GM20431 (cell line): ENCODE results near the gene TM7SF2.
"Not testable (repeated sequence)": the region's sequence is repeated elsewhere in the genome, so short reads cannot be mapped to it uniquely, and the experiment has no call there.

ENCODE experiments used
- in situ Hi-C: fragments of 300-500 bp; cut with MseI, MboI; formaldehyde crosslinking; loops from one replicate; pipeline ENCODE4 v1.15.0; 2020; ENCODE audit warnings: low sequenced_read_pairs; ENCODE audit not compliant: unreplicated experiment

The TM7SF2 gene

DNA sequence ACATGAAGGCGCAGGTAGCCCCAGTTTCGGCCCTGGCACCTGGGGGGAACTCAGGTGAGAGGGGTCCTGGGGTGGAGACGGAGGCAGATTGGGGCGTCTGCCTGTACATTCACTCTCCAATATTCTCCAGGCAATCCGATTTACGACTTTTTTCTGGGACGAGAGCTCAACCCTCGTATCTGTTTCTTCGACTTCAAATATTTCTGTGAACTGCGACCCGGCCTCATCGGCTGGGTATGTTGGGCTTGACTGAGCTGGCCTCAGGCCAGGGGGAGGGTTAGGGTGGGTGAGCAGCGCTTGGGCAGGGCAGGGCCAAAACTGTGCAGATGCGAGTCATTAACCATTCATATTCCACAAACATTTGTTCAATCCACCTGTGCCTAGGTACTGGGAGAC lies 1.7 kb downstream of the TM7SF2 start:
- in situ Hi-C loops: no loop called here

DNA sequence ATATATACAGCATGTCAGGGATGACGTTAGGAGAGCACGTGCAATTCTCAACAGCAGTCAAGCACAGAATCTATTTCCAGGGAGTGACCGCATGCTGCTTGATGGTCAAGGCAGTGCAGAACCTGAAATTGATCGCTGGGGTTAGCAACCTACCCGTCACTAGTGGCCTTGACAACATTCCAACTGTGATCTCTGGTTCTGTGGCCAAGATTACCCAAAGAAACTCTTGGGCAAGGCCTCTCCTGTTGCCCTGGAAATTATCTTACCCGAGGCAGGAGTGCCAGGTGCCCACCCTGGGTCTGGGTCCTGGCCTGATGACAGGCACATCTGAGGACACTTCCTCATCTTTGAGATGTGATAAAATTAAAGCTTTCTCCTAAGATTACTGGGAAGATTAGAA lies 2.2 kb downstream of the TM7SF2 start:
- in situ Hi-C loops: no loop called here

DNA sequence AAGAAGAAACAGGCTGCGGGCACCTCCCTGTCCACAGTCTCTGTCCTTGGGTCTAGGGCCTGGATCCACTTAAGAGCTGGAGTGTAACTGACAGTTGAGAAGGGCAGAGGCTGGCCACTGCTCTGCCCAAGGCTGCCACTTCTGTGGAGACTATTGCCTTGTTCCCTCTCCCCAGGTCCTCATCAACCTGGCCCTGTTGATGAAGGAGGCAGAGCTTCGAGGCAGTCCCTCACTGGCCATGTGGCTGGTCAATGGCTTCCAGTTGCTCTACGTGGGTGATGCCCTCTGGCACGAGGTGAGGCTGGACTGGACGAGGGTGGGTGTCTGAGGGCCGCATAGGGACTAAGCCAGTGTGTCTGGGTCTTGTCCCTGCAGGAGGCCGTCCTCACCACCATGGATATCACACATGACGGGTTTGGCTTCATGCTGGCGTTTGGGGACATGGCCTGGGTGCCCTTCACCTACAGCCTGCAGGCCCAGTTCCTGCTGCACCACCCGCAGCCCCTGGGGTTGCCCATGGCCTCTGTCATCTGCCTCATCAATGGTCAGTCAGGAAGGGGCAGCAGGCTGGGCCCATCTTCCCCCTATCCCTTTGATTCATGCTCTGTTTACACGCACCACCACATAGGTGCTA lies 3.0 kb downstream of the TM7SF2 start:
- in situ Hi-C loops: no loop called here

DNA sequence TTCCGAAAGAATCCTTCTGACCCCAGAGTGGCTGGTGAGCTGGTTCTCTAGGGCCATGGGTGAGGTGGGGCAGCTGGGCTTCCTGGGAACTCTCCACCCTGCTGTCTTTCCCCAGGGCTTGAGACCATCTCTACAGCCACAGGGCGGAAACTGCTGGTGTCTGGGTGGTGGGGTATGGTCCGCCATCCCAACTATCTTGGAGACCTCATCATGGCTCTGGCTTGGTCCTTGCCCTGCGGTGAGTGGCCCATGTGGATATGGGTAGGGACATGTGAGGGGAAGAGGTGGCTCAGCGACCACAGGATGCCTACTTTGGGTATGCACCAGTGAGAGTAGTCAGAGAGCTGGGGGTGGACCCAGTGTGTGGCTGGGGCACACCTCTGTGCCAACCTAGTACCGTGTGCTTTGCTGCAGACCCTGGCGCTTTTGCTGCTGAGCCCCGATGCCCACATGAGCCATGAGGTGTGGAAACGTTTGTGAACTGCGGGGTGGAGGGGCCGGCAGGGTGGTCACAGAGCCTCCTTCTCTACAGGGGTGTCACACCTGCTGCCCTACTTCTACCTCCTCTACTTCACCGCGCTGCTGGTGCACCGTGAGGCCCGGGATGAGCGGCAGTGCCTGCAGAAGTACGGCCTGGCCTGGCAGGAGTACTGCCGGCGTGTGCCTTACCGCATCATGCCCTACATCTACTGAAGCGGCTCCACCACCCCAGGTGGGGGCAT lies 3.9 kb downstream of the TM7SF2 start:
- in situ Hi-C loops: no loop called here

DNA sequence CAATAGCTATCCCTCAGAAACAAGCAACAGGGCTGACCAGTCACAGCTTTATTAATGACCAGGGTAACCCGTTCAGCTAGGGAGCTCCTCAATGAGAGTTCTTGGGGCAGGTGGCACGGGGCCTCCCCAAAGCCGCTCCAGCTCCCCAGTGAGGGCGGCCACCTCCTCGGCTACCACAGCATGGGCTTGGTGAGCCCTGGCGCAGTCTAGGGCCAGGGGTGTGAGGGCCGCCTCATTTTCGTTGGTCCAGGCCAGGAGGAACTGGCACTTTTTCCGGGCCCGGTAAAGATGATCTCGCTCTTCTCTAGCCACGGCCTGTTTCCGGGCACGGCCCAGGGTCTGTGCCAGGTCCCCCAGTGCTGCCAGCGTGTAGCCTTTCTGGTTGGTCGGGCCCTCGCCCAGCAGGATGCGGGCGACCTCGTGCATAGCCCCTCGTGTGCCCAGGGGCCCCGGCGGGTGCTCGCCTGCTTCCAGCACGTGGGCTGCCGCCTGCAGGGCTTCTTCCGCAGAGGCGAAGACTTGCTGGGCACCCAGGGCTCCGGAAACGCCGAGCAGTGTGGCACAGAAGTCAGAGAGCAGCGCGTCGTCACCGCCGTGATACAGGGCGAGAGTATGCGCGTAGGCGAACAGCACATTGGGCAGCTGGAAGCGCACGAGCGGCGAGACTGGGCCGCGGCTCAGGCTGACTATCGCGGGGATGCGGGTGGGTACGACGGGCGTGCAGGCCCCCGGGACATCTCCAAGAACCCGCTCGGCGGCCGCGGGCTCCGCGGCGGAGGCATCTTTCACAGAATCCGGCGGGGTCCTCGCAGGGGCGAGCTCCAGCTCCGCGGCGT lies 4.9 kb downstream of the TM7SF2 start:
- in situ Hi-C loops: no loop called here

DNA sequence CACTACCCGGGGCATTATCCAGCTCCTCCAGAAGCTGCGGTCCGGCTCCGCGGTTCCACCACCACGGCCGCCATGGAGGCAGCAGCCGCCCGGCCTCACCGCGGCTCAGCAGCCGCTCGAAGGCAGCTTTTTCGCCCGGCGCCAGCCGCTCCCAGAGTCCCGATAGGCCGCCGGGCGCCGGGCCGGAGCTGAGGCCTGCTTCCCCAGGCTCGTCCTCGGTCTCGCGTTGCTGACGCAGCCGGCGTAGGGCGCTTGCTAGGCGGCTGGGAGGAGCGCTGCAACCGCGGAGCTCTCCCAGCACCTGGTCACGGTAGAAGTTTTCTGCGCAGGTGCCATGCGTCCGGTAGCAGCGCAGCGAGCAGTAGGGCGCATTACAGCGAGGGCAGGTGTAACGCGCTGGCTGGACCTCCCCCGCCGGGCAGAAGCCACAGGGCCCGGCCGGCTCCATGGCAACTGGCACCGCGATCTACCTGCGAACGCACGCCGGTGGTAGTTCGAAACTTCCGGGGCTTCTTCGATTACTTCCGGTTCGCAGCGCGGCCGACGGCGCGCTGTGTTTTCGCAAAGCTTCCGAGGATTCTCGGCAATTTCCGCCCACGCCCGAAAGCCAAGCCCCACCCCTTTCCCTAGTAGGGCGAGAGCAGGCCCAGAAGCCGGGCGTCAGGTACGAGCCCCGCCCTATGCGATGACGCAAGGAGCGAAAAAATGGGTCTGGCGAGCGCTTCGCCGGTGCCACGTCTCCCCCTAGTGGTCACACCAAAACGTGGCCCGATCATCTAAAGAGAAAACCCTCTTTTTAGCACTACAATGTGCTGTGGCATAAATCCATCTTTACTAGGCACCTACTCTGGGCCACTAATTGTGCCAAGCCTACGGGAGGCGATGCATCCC lies 5.8 kb downstream of the TM7SF2 start, which contains the start of gene ZNHIT2:
TSS of gene ZNHIT2 (minus strand) at position 496 of the 891 bp plus-strand sequence. CDS start at position 448, 48 bp downstream.
- in situ Hi-C loops: no loop called here

DNA sequence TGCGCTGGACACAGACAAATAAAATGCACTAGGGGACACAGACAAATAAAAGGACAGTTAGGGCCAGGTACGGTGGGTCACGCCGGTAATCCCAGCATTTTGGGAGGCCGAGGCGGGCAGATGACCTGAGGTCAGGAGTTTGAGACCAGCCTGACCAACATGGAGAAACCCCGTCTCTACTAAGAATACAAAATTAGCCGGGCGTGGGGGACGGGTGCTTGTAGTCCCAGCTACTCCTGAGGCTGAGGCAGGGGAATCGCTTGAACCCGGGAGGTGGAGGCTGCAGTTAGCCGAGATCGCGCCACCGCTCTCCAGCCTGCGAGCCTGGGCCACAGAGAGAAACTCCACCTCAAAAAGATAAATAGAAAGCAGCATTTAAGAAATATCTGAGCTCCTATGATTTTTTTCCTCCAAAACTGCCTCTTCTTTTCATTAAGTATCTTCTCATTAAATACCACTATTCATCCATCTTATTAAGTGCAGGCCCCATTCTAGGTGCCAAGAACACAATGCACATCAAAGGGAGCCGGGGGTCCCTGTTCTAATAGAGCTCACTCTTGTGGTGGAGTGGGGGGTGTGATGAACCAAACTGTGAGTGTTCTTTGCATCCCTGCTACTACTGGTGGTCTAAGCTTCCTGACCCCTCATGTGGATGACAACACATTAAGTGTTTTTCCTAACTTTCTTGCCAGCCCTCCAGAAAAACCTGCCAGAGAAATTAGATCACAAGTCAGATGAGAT lies 6.6 kb downstream of the TM7SF2 start:
- in situ Hi-C loops: no loop called here

DNA sequence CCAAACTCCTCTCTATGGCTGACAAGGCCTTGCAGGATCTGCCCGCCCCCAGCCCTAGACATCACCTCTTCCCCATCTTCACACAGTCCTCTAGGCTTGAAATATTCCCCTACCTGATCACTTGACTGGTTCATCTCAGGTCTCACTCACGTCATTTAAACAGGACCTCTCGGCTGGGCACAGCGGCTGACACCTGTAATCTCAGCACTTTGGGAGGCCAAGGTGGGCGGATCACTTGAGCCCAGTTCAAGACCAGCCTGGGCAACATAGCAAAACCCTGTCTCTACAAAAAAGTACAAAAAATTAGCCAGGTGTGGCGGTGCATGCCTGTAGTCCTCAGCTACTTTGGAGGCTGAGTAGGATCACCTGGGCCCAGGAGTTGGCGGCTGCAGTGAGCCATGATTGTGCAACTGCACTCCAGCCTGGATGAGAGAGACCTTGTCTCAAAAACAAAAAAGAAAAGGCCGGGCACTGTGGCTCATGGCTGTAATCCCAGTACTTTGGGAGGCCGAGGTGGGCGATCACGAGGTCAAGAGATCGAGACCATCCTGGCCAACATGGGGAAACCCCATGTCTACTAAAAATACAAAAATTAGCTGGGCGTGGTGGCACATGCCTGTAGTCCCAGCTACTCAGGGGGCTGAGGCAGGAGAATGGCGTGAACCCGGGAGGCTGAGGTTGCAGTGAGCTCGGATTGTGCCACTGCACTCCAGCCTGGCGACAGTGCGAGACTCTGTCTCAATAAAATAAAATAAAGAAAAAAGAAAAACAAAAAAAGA lies 7.4 kb downstream of the TM7SF2 start:
- in situ Hi-C loops: not testable (repeated sequence)

DNA sequence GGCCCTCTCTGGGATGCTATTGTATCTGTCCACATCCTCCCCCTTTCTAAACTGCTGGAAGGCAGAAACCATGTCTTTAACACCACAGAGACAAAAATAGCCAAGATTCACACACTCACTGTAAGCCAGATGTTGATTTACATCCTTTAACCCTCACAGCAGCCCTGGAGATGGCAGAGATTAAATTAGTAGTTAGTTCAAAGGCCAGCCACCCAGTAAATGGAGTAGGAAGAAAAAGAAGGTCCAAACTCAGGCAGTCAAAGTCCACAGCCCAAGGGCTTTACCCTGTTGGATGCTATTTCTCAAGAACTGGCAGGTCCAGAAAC lies 8.0 kb downstream of the TM7SF2 start:
- in situ Hi-C loops: no loop called here

DNA sequence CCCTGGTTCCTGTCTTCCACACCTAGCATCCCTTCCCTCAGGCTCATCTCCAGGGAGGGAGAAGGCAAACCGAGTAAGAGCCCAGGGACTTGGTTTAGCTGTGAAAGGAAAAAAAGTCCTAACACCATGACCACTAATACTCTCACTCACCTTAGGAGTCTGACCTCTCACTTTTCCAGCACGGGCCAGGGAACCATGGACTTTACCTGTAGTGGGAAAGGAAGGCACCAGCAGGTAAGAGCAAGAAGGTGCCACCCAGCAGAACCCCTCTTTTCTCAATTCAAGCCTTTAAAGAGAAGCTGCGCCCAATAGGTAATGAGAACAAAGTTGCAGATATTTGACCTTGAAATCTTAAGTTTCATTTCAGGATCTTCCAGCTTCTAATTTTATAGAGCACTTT lies 9.2 kb downstream of the TM7SF2 start:
- in situ Hi-C loops: no loop called here

DNA sequence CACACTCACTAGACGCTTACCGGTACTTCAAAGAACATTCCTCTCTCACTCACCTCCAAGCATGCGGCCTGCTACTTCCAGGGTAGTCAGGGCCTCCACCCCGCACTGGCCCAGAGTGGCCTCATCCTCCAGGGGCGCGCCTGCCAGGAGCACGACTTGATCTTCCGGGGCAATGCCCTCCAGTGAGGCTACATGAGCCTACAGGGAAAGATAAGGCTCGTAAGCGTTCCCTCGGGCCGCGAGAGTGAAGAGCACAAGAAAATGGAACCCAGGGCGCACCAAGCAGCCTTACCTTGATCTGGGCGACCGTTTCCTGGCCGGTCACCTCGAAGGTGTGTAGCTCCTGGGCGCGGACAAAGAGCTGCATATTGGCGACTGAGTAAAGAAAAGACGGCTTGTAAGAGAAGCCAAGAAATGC lies 9.8 kb downstream of the TM7SF2 start:
- in situ Hi-C loops: no loop called here

DNA sequence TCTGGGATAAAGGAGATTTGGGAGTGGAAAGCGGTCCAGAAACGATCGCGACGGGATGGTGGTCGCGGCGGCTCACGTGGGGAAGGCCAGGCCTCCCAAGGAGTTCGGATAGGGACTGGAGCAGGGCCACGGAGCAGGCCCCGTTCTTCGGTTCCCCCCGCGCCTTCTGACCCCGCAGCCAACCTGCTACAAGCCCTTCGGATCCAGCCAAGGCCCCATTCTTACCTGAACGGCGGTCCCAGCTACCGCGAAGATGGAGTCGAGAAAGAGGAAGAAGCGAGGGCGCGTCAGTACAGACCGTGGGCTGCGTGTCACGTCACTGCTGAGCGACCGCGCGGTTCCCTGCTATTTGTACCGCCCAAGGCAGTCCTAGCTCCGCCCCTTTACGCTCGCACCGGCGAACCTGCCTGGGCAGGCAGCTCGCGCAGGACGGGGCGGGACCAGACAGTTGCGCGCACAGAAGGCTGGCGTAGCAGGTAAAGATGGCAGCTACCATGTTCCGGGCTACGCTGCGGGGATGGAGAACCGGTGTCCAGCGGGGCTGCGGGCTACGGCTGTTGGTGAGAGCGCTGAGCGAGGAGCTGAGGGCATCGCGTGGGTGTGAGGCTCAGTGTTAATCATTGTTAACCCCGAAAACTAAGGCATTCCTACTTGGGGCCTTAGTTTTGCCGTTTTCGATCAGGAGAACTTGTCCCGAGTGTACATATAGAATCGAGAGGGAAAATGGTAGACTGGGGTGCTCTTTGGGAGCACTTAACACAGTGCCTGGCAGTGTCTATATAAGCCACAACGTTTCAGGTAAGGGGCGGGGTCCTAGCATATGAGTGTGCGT lies 10.4 kb downstream of the TM7SF2 start, which contains the start of the genes FAU and MRPL49:
TSS of gene FAU (minus strand) at position 270 of the 832 bp plus-strand sequence. CDS start 321 bp downstream, outside the sequence.
TSS of gene MRPL49 (plus strand) at position 457 of the 832 bp plus-strand sequence. CDS start at position 483, 26 bp downstream.
- in situ Hi-C loops: no loop called here

DNA sequence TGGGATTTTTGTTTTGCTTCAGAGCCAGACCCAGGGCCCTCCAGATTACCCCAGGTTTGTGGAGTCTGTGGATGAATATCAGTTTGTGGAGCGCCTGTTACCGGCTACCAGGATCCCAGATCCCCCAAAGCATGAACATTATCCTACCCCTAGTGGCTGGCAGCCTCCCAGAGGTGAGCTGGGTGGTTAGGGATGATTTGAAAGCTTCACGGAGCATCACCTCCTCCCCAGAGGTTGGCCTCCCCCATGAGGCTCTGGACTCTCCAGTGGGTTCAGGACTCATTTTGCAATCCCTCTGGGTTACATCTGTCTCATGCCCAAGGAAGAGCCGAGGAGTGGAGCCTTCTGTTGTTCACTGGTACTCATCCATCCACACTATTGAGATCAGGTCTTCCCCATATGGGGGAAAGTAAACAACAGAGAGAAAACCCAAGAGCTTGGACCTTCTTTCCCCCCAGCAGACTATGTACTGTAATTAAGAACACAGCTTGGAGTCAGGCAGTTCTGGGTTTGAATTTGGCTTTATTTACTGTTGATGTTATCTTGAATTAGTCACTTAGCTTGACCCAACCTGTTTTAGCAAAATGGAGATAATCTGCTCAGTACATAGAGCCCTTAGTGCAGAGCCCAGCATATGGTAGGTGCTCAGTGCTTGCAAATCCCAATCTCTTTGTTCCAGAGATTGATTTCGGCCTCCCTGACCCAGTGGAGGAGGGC lies 13.0 kb downstream of the TM7SF2 start:
- in situ Hi-C loops: no loop called here

DNA sequence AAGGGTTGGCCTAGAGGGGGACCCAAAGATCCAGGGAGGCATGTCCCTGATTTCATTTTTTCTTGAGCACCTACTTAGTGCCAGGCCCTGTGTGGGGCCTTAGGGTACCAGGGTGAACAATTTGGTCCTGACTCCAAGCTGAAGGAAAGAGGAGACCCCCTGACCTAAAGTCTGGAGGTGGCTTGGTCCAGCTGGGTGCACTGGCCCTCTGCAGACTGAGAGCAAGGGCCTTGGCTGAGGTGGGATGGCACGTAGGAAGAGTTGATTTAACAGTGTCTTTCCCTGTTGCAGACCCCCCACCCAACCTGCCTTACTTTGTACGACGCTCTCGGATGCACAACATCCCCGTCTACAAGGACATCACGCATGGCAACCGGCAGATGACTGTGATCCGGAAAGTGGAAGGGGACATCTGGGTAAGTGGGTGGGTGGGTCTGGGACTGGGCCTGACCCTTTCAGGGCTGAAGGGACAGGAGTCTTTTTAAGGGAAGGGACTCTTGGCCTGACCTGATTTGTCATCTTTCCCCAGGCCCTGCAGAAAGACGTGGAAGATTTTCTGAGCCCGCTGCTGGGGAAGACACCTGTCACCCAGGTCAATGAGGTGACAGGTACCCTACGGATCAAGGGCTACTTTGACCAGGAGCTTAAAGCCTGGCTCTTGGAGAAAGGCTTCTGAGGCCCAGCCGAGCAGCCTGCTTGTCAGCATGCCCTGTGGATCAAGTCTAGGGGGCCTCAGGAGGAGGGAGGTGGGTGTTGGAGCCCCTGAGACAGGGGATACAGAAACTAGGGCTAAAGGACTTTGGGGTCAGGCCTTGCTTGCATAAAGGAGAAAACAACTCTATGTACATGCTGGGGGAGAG lies 13.8 kb downstream of the TM7SF2 start:
- in situ Hi-C loops: no loop called here

DNA sequence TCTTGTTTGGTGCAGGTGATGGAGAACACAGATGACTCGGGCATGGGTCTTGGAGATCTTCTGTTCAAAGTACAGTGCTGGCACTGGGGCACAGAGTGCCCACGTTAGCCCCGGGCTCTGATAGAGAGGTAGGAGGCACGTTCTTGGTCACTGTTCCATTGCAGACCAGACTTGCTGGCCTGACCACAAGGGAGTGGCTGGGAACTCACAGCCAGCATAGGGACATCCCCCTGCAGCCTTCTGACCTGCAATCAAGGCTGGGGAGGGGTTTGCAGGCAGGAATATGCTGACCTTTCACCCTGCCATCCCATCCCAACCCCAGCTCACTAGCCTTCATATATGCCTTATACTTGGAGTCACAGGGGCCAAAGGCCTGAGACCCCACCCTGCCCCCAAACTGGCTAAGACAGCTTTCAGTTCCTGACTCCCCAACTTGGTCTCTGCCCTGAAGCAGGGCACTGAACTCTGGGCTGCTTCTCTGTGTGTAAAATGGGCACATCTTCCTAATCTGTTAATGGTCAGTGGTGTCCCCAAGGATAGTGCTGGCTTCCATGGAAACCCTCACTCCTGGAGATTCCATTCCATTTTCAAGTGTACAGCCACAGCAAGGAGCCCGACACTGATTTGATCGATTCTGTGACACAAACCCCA lies 15.1 kb downstream of the TM7SF2 start:
- in situ Hi-C loops: no loop called here
